Keratinocyte (primary cell): ENCODE results near the gene COQ9. TPM values are rescaled to one million over a fixed set of nuclear protein-coding genes. Genes with fewer than 3 reads are reported as not detected.

ENCODE experiments used
- DNase-seq: peaks from one replicate; pipeline ENCODE4 v3.0.0-alpha.2; 2011; ENCODE audit warnings: low read depth, missing footprints, low spot score
- FAIRE-seq: peaks from 2 replicates; lab custom pipeline; 2011; peaks lifted over from hg19 to GRCh38; lab: Jason Lieb, UNC
- H2AFZ ChIP-seq: 2 replicates; pipeline ENCODE4 v1.6.0; 2012; ENCODE audit warnings: low read length, control low read depth, inconsistent platforms; ENCODE audit not compliant: control insufficient read depth
- H3K27ac ChIP-seq: 2 replicates; pipeline ENCODE4 v1.5.1; 2011; ENCODE audit warnings: low read length; ENCODE audit not compliant: control insufficient read depth, insufficient read depth
- H3K27me3 ChIP-seq: 3 replicates; pipeline ENCODE4 v1.6.0; 2011; ENCODE audit warnings: low read length; ENCODE audit not compliant: control insufficient read depth, insufficient read depth; ENCODE audit errors: extremely low read depth
- H3K36me3 ChIP-seq, 2 experiments: 2 replicates in 1 of 2; 3 replicates in 1 of 2; pipeline ENCODE4 v1.5.1; 2011; ENCODE audit warnings: low read length in 2 of 2, mild to moderate bottlenecking in 1 of 2; ENCODE audit not compliant: control insufficient read depth in 2 of 2, insufficient read depth in 2 of 2; ENCODE audit errors: extremely low read depth in 1 of 2
- H3K4me1 ChIP-seq: 3 replicates; pipeline ENCODE4 v1.5.1; 2011; ENCODE audit warnings: low read length; ENCODE audit not compliant: control insufficient read depth, insufficient read depth; ENCODE audit errors: extremely low read depth
- H3K4me2 ChIP-seq: 3 replicates; pipeline ENCODE4 v1.6.0; 2011; ENCODE audit warnings: low read depth, low read length; ENCODE audit not compliant: control insufficient read depth, insufficient read depth; ENCODE audit errors: extremely low read depth
- H3K4me3 ChIP-seq, 3 experiments: fragments of 200-600 bp in 1 of 3; sonication (generic) in 1 of 3; 2 replicates in 2 of 3; 3 replicates in 1 of 3; pipeline ENCODE4 v1.5.1; 2011 to 2016; ENCODE audit warnings: low read length in 3 of 3, mild to moderate bottlenecking in 3 of 3, control low read depth in 2 of 3, inconsistent platforms in 1 of 3, low read depth in 1 of 3, mixed read lengths in 1 of 3, mixed run types in 1 of 3, moderate library complexity in 1 of 3; ENCODE audit not compliant: control insufficient read depth in 2 of 3, insufficient read depth in 2 of 3; ENCODE audit errors: extremely low read depth in 1 of 3
- H3K79me2 ChIP-seq: 2 replicates; pipeline ENCODE4 v1.6.0; 2012; ENCODE audit warnings: low read length; ENCODE audit not compliant: control insufficient read depth, insufficient read depth
- H3K9ac ChIP-seq: 3 replicates; pipeline ENCODE4 v1.6.0; 2011; ENCODE audit warnings: low read length; ENCODE audit not compliant: control insufficient read depth, insufficient read depth; ENCODE audit errors: extremely low read depth
- H3K9me1 ChIP-seq: 3 replicates; pipeline ENCODE4 v1.6.0; 2011; ENCODE audit warnings: low read length; ENCODE audit not compliant: control insufficient read depth, insufficient read depth; ENCODE audit errors: extremely low read depth
- H3K9me3 ChIP-seq: 2 replicates; pipeline ENCODE4 v1.5.1; 2012; ENCODE audit warnings: low read depth, low read length; ENCODE audit not compliant: control insufficient read depth
- H4K20me1 ChIP-seq: 3 replicates; pipeline ENCODE4 v1.6.0; 2011; ENCODE audit warnings: low read length; ENCODE audit not compliant: control insufficient read depth, insufficient read depth; ENCODE audit errors: extremely low read depth
- EZH2 ChIP-seq: IDR thresholded peaks from one replicate; pipeline ENCODE4 v1.6.1; 2012; ENCODE audit warnings: inconsistent platforms, mild to moderate bottlenecking, low read length, moderate library complexity
- dilution Hi-C: fragments of 300-500 bp; cut with MboI; formaldehyde crosslinking; loops from one replicate; pipeline ENCODE4 v1.7.0; 2020; ENCODE audit warnings: low sequenced_read_pairs; ENCODE audit not compliant: extremely low pct_ligation_motif_present
- polyA plus RNA-seq, 5 experiments: library from polyadenylated mRNA; depleted of rRNA in 3 of 5; stranded (reverse) in 3 of 5; stranded (forward) in 1 of 5; unstranded in 1 of 5; fragments of >200 nt; gene quantifications; 1 replicate in 1 of 5; 2 replicates in 3 of 5; 3 replicates in 1 of 5; pipeline versions ENCODE4 v1.2.1 to v1.2.3, GENCODE V29; 2011 to 2012; ENCODE audit warnings: missing spikeins in 2 of 5, low read depth in 1 of 5, low replicate concordance in 1 of 5
- TF ChIP-seq, protein P1 (sequence below), 3 experiments: IDR thresholded peaks in 1 of 3; conservative IDR thresholded peaks in 1 of 3; optimal IDR thresholded peaks in 1 of 3; 2 replicates in 2 of 3; 3 replicates in 1 of 3; pipeline versions ENCODE3 to v1.5.1; 2011; ENCODE audit warnings: low read length in 3 of 3, mild to moderate bottlenecking in 3 of 3, moderate library complexity in 2 of 3, control low read depth in 1 of 3, inconsistent platforms in 1 of 3; ENCODE audit not compliant: insufficient read depth in 2 of 3; ENCODE audit errors: extremely low read depth in 1 of 3

COQ9 gene
- polyA plus RNA-seq, 1 donor (not counting 4 experiments of a cell fraction or from before 2014, with no cell fraction given): 62.8 TPM

DNA sequence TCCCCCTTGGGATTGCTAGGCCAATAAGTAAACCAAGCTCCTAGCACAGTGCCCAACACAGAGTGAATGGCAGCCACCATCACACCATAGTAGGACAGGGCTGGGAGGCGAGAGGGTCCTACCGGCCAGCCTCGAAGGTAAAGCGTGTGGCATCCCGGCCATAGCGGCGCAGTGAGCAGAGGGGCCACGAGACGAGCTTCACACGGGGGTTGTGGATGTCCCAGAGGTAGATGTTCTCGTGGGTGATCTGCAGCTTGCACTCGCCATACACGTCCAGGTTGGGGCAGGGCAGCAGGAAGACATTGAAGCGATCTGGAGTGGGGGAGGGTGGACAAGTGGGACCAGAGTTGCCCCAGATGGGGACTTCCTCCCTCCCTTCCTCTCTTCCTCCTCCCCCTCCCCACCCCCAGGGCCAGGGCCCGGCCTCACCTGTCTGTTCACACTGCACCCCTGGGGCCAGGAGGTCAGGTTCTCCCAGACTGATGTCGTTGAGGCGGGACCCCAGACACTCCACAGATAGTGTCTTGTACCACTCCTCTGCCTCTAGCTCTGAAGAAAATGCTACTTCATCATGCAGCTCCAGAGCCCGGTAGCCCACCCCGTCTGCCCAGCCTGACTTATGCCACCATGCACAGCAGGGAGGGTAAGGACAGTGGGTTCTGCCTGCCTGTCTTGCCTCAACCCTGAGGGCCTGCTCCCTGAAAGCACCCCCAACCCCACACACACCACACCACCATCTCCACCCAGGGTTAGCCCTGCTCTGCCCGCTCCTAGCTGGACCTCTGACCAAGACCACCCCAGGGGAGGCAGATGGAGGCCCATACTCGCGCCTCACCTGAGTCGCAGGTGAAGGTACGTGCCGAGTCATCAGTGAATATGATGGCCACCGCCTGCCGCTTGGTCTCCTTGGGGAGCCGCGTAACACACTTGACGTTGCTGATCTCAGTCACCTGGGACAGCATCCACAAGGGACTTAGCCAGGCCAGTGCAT is 27.7 kb downstream of the COQ9 start:
- dilution Hi-C loops: no loop called here
- Histone ChIP-seq H3K4me2 (no peak overlapping the region), H3K4me1 (no peaks in the 10 kb centered on the region), H4K20me1 (no peaks in the 10 kb centered on the region), H3K79me2 (no peaks in the 10 kb centered on the region), H3K27ac (no peak overlapping the region), H3K9me3 (no peaks in the 10 kb centered on the region), H3K9me1 (no peaks in the 10 kb centered on the region), H3K9ac (no peak overlapping the region), H3K36me3 (peaks cover 17 to 37% of the 10 kb centered on the region in 2 experiments), H2AFZ (no peak overlapping the region), H3K4me3 (no peak overlapping the region), H3K27me3 (no peaks in the 10 kb centered on the region)
- FAIRE-seq: no peak
- TF ChIP-seq, protein P1, sequence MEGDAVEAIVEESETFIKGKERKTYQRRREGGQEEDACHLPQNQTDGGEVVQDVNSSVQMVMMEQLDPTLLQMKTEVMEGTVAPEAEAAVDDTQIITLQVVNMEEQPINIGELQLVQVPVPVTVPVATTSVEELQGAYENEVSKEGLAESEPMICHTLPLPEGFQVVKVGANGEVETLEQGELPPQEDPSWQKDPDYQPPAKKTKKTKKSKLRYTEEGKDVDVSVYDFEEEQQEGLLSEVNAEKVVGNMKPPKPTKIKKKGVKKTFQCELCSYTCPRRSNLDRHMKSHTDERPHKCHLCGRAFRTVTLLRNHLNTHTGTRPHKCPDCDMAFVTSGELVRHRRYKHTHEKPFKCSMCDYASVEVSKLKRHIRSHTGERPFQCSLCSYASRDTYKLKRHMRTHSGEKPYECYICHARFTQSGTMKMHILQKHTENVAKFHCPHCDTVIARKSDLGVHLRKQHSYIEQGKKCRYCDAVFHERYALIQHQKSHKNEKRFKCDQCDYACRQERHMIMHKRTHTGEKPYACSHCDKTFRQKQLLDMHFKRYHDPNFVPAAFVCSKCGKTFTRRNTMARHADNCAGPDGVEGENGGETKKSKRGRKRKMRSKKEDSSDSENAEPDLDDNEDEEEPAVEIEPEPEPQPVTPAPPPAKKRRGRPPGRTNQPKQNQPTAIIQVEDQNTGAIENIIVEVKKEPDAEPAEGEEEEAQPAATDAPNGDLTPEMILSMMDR (optimal IDR thresholded peaks at IDR 0.05 in 1 of 3, IDR thresholded peaks at IDR 0.05 in 1 of 3, conservative IDR thresholded peaks at IDR 0.05 in 1 of 3; ENCODE audit: extremely low read depth in 1 of 3, insufficient read depth in 2 of 3, low read length in 3 of 3): no peak
- TF ChIP-seq EZH2: no peak
- no peak for DNase-seq

DNA sequence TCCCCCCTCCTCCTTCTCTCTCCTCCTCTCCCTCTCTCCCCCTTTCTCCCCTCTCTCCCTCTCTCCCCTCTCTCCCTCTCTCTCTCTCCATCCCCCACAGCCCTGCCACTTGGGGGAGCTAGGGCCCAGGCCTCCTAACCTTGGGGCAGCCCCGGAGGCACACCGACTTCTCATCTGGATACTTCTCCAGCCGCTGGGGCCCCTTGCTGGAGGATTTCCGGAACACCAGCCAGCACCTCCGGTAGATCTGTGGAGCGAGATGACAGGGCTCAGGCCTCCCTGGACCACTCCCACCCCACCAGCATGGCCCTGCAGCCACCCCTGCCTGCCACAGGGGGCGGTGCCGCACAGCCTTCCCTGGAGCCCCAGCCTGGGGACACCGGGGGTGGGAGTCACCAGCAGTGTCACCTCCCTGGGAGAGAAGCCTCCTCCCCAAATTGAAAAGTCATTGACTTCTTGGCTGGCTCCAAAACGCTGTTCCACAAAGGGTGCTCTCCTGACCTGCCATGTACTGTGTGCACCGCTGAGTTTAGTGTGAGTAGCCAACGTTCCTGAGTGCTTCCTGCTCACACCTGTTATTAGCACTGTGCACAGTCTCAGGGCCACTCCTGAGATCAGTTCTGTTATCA is 28.5 kb downstream of the COQ9 start:
- H3K27ac ChIP-seq: no peak overlapping the region
- no peak overlapping the region for H3K4me3 ChIP-seq
- no peaks in the 10 kb centered on the region for H3K4me1 ChIP-seq
- H4K20me1 ChIP-seq: no peaks in the 10 kb centered on the region
- no peaks in the 10 kb centered on the region for H3K9me1 ChIP-seq
- DNase-seq (no peak), FAIRE-seq (no peak)
- H3K36me3 ChIP-seq: peaks cover 8 to 33% of the 10 kb centered on the region in 2 experiments
- H3K79me2 ChIP-seq: no peaks in the 10 kb centered on the region
- H3K27me3 ChIP-seq: no peaks in the 10 kb centered on the region
- no peak overlapping the region for H2AFZ ChIP-seq
- H3K9me3 ChIP-seq: no peaks in the 10 kb centered on the region
- TF ChIP-seq, protein P1 (optimal IDR thresholded peaks at IDR 0.05 in 1 of 3, IDR thresholded peaks at IDR 0.05 in 1 of 3, conservative IDR thresholded peaks at IDR 0.05 in 1 of 3; ENCODE audit: extremely low read depth in 1 of 3, insufficient read depth in 2 of 3, low read length in 3 of 3): peak in 2 of 3 experiments; percentile 29 to 49
- no peak for TF ChIP-seq EZH2
- H3K9ac ChIP-seq: no peak overlapping the region
- dilution Hi-C loops: no loop called here
- H3K4me2 ChIP-seq: no peak overlapping the region
